PC-9 (cell line): Measurements from ENCODE around the gene HS3ST2.

Experiments used
- CTCF ChIP-seq: fragments of 200-600 bp; sonication (generic); conservative IDR thresholded peaks from 2 replicates; pipeline ENCODE4 v1.6.1; 2017; ENCODE audit warnings: mixed run types, antibody characterized with exemption, mild to moderate bottlenecking, moderate library complexity
- EZH2 ChIP-seq: fragments of 200-600 bp; sonication (generic); IDR thresholded peaks from 2 replicates; pipeline ENCODE4 v1.8.0; 2017; ENCODE audit warnings: antibody characterized with exemption, low read depth

- no peak for TF ChIP-seq CTCF
- TF ChIP-seq EZH2: no peak
Observed at GRCh38 chr16:22815863-22816262, 1.9 kb downstream of the HS3ST2 start.
